Bone marrow (tissue), 2 donors: ENCODE measurements around the gene NPPB.

Experiments
- DNase-seq, 2 donors: peaks; one replicate each; lab custom pipeline; 2025; lab: John Stamatoyannopoulos, UW

The NPPB gene

GRCh38 chr1:11833497-11833896 lies 25.2 kb downstream of the NPPB start:
- DNase-seq: no peak

- no peak for DNase-seq
Observed at GRCh38 chr1:11831945-11832725, 26.6 kb downstream of the NPPB start.

GRCh38 chr1:11828511-11828910 lies 30.2 kb downstream of the NPPB start:
- DNase-seq: no peak

DNA sequence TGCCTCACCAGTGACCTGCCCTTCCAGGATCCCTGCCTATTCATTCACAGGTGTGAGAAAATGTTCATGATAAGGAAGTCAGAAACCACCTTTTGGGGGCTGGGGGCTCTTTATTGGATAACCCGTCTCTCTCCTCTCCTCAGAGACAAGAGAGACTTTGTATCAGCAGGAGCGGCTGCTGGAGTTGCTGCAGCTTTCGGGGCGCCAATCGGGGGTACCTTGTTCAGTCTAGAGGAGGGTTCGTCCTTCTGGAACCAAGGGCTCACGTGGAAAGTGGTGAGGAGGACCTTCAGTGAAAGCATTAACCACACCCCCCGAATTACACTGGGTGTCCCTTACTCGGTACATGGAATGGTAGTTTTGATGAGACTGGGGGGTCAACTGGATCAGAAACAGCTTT lies 31.8 kb downstream of the NPPB start:
- DNase-seq: no peak

- DNase-seq: no peak
Observed at GRCh38 chr1:11825131-11825530, 33.6 kb downstream of the NPPB start.

DNA sequence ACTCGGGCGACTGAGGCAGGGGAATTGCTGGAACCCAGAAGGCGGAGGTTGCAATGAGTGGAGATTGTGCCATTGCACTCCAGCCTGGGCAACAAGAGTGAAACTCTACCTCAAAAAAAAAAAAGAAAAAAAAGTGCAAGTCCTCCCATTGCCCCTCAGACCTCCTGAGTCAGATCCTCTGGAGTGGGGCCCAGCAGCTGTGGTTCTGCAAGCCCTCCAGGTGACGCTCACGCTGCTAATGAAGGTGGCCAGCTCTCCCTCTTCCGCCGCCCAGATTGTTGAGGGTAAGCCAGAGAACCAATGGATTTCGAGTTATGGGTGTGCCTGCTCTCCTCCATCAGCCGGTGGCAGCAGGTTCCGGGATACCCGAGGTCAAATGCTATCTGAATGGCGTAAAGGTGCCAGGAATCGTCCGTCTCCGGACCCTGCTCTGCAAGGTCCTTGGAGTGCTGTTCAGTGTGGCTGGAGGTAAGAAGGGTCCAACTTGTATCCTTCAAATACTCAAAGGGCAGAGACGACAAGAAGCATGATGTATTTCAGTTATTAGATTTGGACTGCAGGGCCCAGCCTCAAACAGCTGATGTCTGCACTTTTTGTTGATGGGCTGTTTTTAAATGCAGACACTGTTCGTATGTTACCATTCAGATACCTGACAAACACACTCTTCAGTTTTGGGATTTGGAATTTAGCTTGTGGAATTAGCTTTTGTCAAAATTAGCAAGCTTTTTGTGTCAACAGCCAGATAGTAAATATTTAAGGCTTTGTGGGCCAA lies 35.2 kb downstream of the NPPB start:
- DNase-seq: no peak

DNA sequence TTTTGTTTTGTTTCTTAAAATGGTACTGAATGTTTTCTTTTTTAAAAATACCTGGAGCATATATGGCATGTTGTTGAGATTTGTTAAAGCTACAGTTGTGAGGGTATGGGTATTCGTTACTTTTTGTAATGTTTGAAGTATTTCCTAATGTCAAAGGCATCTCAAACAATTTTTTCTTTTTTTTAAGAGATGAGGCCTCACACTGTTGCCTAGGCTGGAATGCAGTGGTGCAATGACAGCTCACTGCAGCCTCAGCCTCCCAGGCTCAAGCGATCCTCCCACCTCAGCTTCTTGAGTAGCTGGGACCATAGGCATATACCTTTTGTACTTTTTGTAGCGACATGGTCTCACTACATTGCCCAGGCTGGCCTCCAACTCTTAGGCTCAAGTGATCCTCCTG lies 36.7 kb downstream of the NPPB start:
- DNase-seq: no peak

GRCh38 chr1:11817192-11817591 lies 41.6 kb downstream of the NPPB start:
- no peak for DNase-seq

- DNase-seq: no peak
Observed at GRCh38 chr1:11813021-11813420, 45.7 kb downstream of the NPPB start.
